Karpas-422 (cell line): ENCODE measurements around the gene HRC. TPM values are rescaled to one million over a fixed set of nuclear protein-coding genes. Genes with fewer than 3 reads are reported as not detected.
A peak's percentile ranks its signal among the peaks of the same experiment; 100 is the strongest.

Source experiments
- DNase-seq: peaks from one replicate; pipeline ENCODE4 v3.0.0-alpha.2; 2015
- H2AFZ ChIP-seq: fragments of 200-600 bp; sonication (generic); 2 replicates; pipeline ENCODE4 v1.6.1; 2014; ENCODE audit warnings: antibody characterized with exemption, low read length, mixed read lengths
- H3K27ac ChIP-seq: fragments of 200-600 bp; sonication (generic); 2 replicates; pipeline ENCODE4 v1.5.1; 2014; ENCODE audit warnings: mild to moderate bottlenecking, low read length, moderate library complexity
- H3K27me3 ChIP-seq: fragments of 200-600 bp; sonication (generic); 2 replicates; pipeline ENCODE4 v1.6.1; 2014; ENCODE audit warnings: low read length, mixed read lengths
- H3K36me3 ChIP-seq: fragments of 200-600 bp; sonication (generic); 2 replicates; pipeline ENCODE4 v1.6.1; 2014; ENCODE audit warnings: low read length, mixed read lengths; ENCODE audit not compliant: insufficient read depth
- H3K4me1 ChIP-seq: fragments of 200-600 bp; sonication (generic); 2 replicates; pipeline ENCODE4 v1.6.1; 2014; ENCODE audit warnings: mild to moderate bottlenecking, low read length, mixed read lengths
- H3K4me2 ChIP-seq: fragments of 200-600 bp; sonication (generic); 2 replicates; pipeline ENCODE4 v1.6.1; 2014; ENCODE audit warnings: low read length, low read depth, mild to moderate bottlenecking; ENCODE audit not compliant: poor library complexity, severe bottlenecking
- H3K4me3 ChIP-seq: fragments of 200-600 bp; sonication (generic); 2 replicates; pipeline ENCODE4 v1.5.1; 2014; ENCODE audit warnings: mild to moderate bottlenecking, antibody characterized with exemption, low read length, mixed read lengths
- H3K79me2 ChIP-seq: fragments of 200-600 bp; sonication (generic); 2 replicates; pipeline ENCODE4 v1.6.1; 2014; ENCODE audit warnings: mild to moderate bottlenecking, low read length, mixed read lengths
- H3K9ac ChIP-seq: fragments of 200-600 bp; sonication (generic); 2 replicates; pipeline ENCODE4 v1.6.0; 2014; ENCODE audit warnings: low read length
- H3K9me2 ChIP-seq: fragments of 200-600 bp; sonication (generic), shearing (Covaris generic); replicated peaks from 2 replicates; pipeline ENCODE4 v1.6.0; 2014; ENCODE audit warnings: mild to moderate bottlenecking, low read length, moderate library complexity; ENCODE audit not compliant: insufficient read depth
- H3K9me3 ChIP-seq: fragments of 300-700, 200-600 bp; sonication (generic); 2 replicates; pipeline ENCODE4 v1.6.1; 2014; ENCODE audit warnings: low read length, mixed read lengths
- H4K20me1 ChIP-seq: fragments of 200-600 bp; sonication (generic); 2 replicates; pipeline ENCODE4 v1.6.1; 2014; ENCODE audit warnings: mild to moderate bottlenecking, antibody characterized with exemption, low read length, low read depth; ENCODE audit not compliant: insufficient read depth
- total RNA-seq: library from RNA; depleted of rRNA; stranded (reverse); fragments of >200 nt; shearing (Covaris generic); gene quantifications from 2 replicates; pipeline ENCODE4 v1.2.3, GENCODE V29; 2014; ENCODE audit warnings: low replicate concordance

The HRC gene
- total RNA-seq, 1 experiment from 2014 or later, result not detected

- no peak overlapping the region for H3K9ac ChIP-seq
- no peaks in the 10 kb centered on the region for H3K27me3 ChIP-seq
- H3K36me3 ChIP-seq, result no peaks in the 10 kb centered on the region
- H3K4me1 ChIP-seq, result peaks cover 11% of the 10 kb centered on the region
- no peaks in the 10 kb centered on the region for H3K9me2 ChIP-seq
- no peaks in the 10 kb centered on the region for H3K79me2 ChIP-seq
- no peak overlapping the region for H3K4me3 ChIP-seq
- H3K4me2 ChIP-seq, result no peak overlapping the region
- DNase-seq, result no peak
- no peaks in the 10 kb centered on the region for H3K9me3 ChIP-seq
- no peaks in the 10 kb centered on the region for H4K20me1 ChIP-seq
- no peak overlapping the region for H3K27ac ChIP-seq
- no peak overlapping the region for H2AFZ ChIP-seq
These were observed 917 bp downstream of the HRC start for GRCh38 chr19:49154279-49154678.

GRCh38 chr19:49153167-49153809 is 1.9 kb downstream of the HRC start:
- H3K4me2 ChIP-seq, result no peak overlapping the region
- H3K4me3 ChIP-seq, result no peak overlapping the region
- H4K20me1 ChIP-seq, result no peaks in the 10 kb centered on the region
- H3K9me3 ChIP-seq, result no peaks in the 10 kb centered on the region
- H3K27me3 ChIP-seq, result no peaks in the 10 kb centered on the region
- no peaks in the 10 kb centered on the region for H3K9me2 ChIP-seq
- H2AFZ ChIP-seq, result no peak overlapping the region
- H3K79me2 ChIP-seq, result no peaks in the 10 kb centered on the region
- DNase-seq, result no peak
- no peak overlapping the region for H3K9ac ChIP-seq
- no peaks in the 10 kb centered on the region for H3K36me3 ChIP-seq
- H3K27ac ChIP-seq, result no peak overlapping the region
- H3K4me1 ChIP-seq, result peaks cover 11% of the 10 kb centered on the region

GRCh38 chr19:49152119-49152550 is 3.1 kb downstream of the HRC start:
- no peak overlapping the region for H2AFZ ChIP-seq
- no peaks in the 10 kb centered on the region for H3K36me3 ChIP-seq
- no peak overlapping the region for H3K9ac ChIP-seq
- no peak overlapping the region for H3K27ac ChIP-seq
- peaks cover 11% of the 10 kb centered on the region for H3K4me1 ChIP-seq
- no peaks in the 10 kb centered on the region for H3K9me3 ChIP-seq
- H3K27me3 ChIP-seq, result no peaks in the 10 kb centered on the region
- H3K79me2 ChIP-seq, result no peaks in the 10 kb centered on the region
- DNase-seq, result no peak
- no peaks in the 10 kb centered on the region for H3K9me2 ChIP-seq
- no peaks in the 10 kb centered on the region for H4K20me1 ChIP-seq
- no peak overlapping the region for H3K4me3 ChIP-seq
- H3K4me2 ChIP-seq, result no peak overlapping the region

GRCh38 chr19:49151267-49152118 is 3.7 kb downstream of the HRC start:
- DNase-seq, result peak; percentile 76
- Histone ChIP-seq H3K27me3 (no peaks in the 10 kb centered on the region), H3K36me3 (no peaks in the 10 kb centered on the region), H2AFZ (no peak overlapping the region), H3K9me3 (no peaks in the 10 kb centered on the region), H3K9ac (no peak overlapping the region), H3K4me3 (no peak overlapping the region), H3K9me2 (no peaks in the 10 kb centered on the region), H3K27ac (no peak overlapping the region), H3K79me2 (no peaks in the 10 kb centered on the region), H3K4me1 (peaks cover 11% of the 10 kb centered on the region), H4K20me1 (no peaks in the 10 kb centered on the region), H3K4me2 (no peak overlapping the region)

- no peaks in the 10 kb centered on the region for H4K20me1 ChIP-seq
- H3K9me3 ChIP-seq, result no peaks in the 10 kb centered on the region
- H3K27me3 ChIP-seq, result no peaks in the 10 kb centered on the region
- no peaks in the 10 kb centered on the region for H3K36me3 ChIP-seq
- peak overlapping the region; percentile 49 for H3K4me2 ChIP-seq
- no peak overlapping the region for H3K4me3 ChIP-seq
- H3K4me1 ChIP-seq, result peaks cover 16% of the 10 kb centered on the region
- no peak overlapping the region for H3K9ac ChIP-seq
- H2AFZ ChIP-seq, result no peak overlapping the region
- DNase-seq, result no peak
- H3K9me2 ChIP-seq, result no peaks in the 10 kb centered on the region
- no peak overlapping the region for H3K27ac ChIP-seq
- H3K79me2 ChIP-seq, result no peaks in the 10 kb centered on the region
These were observed 4.3 kb downstream of the HRC start for GRCh38 chr19:49150944-49151243.

- peak overlapping the region; percentile 25; the same call in 1 of the 2 replicates for H3K4me3 ChIP-seq
- H3K27me3 ChIP-seq, result no peaks in the 10 kb centered on the region
- peak overlapping the region; percentile 49 for H3K4me2 ChIP-seq
- H3K79me2 ChIP-seq, result no peaks in the 10 kb centered on the region
- no peak overlapping the region for H3K27ac ChIP-seq
- H3K9me3 ChIP-seq, result no peaks in the 10 kb centered on the region
- H3K9me2 ChIP-seq, result no peaks in the 10 kb centered on the region
- H3K9ac ChIP-seq, result peak overlapping the region; percentile 24; the same call in 1 of the 2 replicates
- DNase-seq, result peak; percentile 74
- peaks cover 22% of the 10 kb centered on the region for H3K4me1 ChIP-seq
- H3K36me3 ChIP-seq, result no peaks in the 10 kb centered on the region
- H2AFZ ChIP-seq, result 0 out of 2 replicates have a peak overlapping the region, but pooled peaks have one; percentile 23
- H4K20me1 ChIP-seq, result no peaks in the 10 kb centered on the region
These were observed 4.9 kb downstream of the HRC start for GRCh38 chr19:49150106-49150943.

GRCh38 chr19:49149652-49150105 is 5.5 kb downstream of the HRC start:
- H3K27ac ChIP-seq, result no peak overlapping the region
- peak overlapping the region; percentile 25; the same call in 1 of the 2 replicates for H3K4me3 ChIP-seq
- H3K4me2 ChIP-seq, result peak overlapping the region; percentile 49
- no peaks in the 10 kb centered on the region for H4K20me1 ChIP-seq
- H3K79me2 ChIP-seq, result no peaks in the 10 kb centered on the region
- no peak overlapping the region for H3K9ac ChIP-seq
- no peaks in the 10 kb centered on the region for H3K36me3 ChIP-seq
- no peaks in the 10 kb centered on the region for H3K9me3 ChIP-seq
- no peaks in the 10 kb centered on the region for H3K27me3 ChIP-seq
- DNase-seq, result no peak
- no peak overlapping the region for H2AFZ ChIP-seq
- no peaks in the 10 kb centered on the region for H3K9me2 ChIP-seq
- peaks cover 23% of the 10 kb centered on the region for H3K4me1 ChIP-seq
